Mesothelial cell of epicardium (in vitro differentiated cells): Measurements from ENCODE around the gene LMF1. TPM values are rescaled to one million over a fixed set of nuclear protein-coding genes. Genes with fewer than 3 reads are reported as not detected.

ENCODE experiments used
- DNase-seq, 2 experiments: peaks; one replicate each; pipeline ENCODE4 v3.0.0; 2021; ENCODE audit warnings: low spot score in 2 of 2; ENCODE audit not compliant: unreplicated experiment in 2 of 2
- H3K27ac Mint-ChIP-seq: 2 replicates; pipeline ENCODE4 v1.8.0; 2021; ENCODE audit warnings: mixed read lengths
- H3K27me3 Mint-ChIP-seq: 2 replicates; pipeline ENCODE4 v1.8.0; 2021; ENCODE audit warnings: low read depth, mixed read lengths
- H3K36me3 Mint-ChIP-seq: 2 replicates; pipeline ENCODE4 v1.8.0; 2021; ENCODE audit warnings: mixed read lengths
- H3K4me1 Mint-ChIP-seq: 2 replicates; pipeline ENCODE4 v1.8.0; 2021; ENCODE audit warnings: mixed read lengths
- H3K4me3 Mint-ChIP-seq: 2 replicates; pipeline ENCODE4 v1.8.0; 2021; ENCODE audit warnings: mild to moderate bottlenecking, moderate library complexity, mixed read lengths
- H3K9me3 Mint-ChIP-seq: 2 replicates; pipeline ENCODE4 v1.8.0; 2021; ENCODE audit warnings: mixed read lengths
- CTCF ChIP-seq: fragments of 200-600 bp; sonication (generic); IDR thresholded peaks from one replicate; pipeline ENCODE4 v1.5.0; 2021; ENCODE audit warnings: antibody characterized with exemption; ENCODE audit not compliant: unreplicated experiment
- total RNA-seq: library from RNA; stranded (reverse); gene quantifications from 3 replicates; pipeline ENCODE4 v1.2.1, GENCODE V29; 2021

Gene LMF1
- total RNA-seq, 1 donor from 2014 or later: 37.4 TPM

GRCh38 chr16:1011316-1012082 is 40.7 kb upstream of the LMF1 start:
- no peaks in the 10 kb centered on the region for H3K36me3 Mint-ChIP-seq
- peaks cover 17% of the 10 kb centered on the region for H3K4me1 Mint-ChIP-seq
- H3K9me3 Mint-ChIP-seq: no peaks in the 10 kb centered on the region
- H3K27ac Mint-ChIP-seq: no peak overlapping the region
- H3K27me3 Mint-ChIP-seq: peaks cover 11% of the 10 kb centered on the region
- TF ChIP-seq CTCF: no peak
- no peak overlapping the region for H3K4me3 Mint-ChIP-seq
- no peak for DNase-seq

GRCh38 chr16:1010815-1011214 is 40.0 kb upstream of the LMF1 start:
- Mint-ChIP-seq H3K27ac (no peak overlapping the region), H3K4me1 (peaks cover 17% of the 10 kb centered on the region), H3K36me3 (no peaks in the 10 kb centered on the region), H3K4me3 (no peak overlapping the region), H3K9me3 (no peaks in the 10 kb centered on the region), H3K27me3 (peaks cover 14% of the 10 kb centered on the region)
- no peak for DNase-seq
- TF ChIP-seq CTCF: no peak

- no peaks in the 10 kb centered on the region for H3K9me3 Mint-ChIP-seq
- H3K27ac Mint-ChIP-seq: no peak overlapping the region
- TF ChIP-seq CTCF: no peak
- no peak overlapping the region for H3K4me3 Mint-ChIP-seq
- no peak for DNase-seq
- no peaks in the 10 kb centered on the region for H3K36me3 Mint-ChIP-seq
- peaks cover 14% of the 10 kb centered on the region for H3K27me3 Mint-ChIP-seq
- peaks cover 13% of the 10 kb centered on the region for H3K4me1 Mint-ChIP-seq
Observed at GRCh38 chr16:1010251-1010650, 39.5 kb upstream of the LMF1 start.

GRCh38 chr16:1009358-1010150 is 38.8 kb upstream of the LMF1 start:
- no peaks in the 10 kb centered on the region for H3K9me3 Mint-ChIP-seq
- no peak overlapping the region for H3K27ac Mint-ChIP-seq
- no peak for TF ChIP-seq CTCF
- no peaks in the 10 kb centered on the region for H3K36me3 Mint-ChIP-seq
- H3K27me3 Mint-ChIP-seq: peaks cover 14% of the 10 kb centered on the region
- DNase-seq: no peak
- H3K4me3 Mint-ChIP-seq: no peak overlapping the region
- peaks cover 8% of the 10 kb centered on the region for H3K4me1 Mint-ChIP-seq

- Mint-ChIP-seq H3K36me3 (no peaks in the 10 kb centered on the region), H3K4me3 (no peak overlapping the region), H3K4me1 (no peaks in the 10 kb centered on the region), H3K27me3 (peaks cover 14% of the 10 kb centered on the region), H3K9me3 (no peaks in the 10 kb centered on the region), H3K27ac (no peak overlapping the region)
- TF ChIP-seq CTCF: no peak
- DNase-seq: no peak
Observed at GRCh38 chr16:1008085-1008484, 37.3 kb upstream of the LMF1 start.
